ENCODE measurements around the gene KDM4C. TPM values are rescaled to one million over a fixed set of nuclear protein-coding genes. Genes with fewer than 3 reads are reported as not detected.

KDM4C gene
- total and polyA plus RNA-seq, 12 donors = 6.1 to 18.2 (median 14.6) TPM

DNA sequence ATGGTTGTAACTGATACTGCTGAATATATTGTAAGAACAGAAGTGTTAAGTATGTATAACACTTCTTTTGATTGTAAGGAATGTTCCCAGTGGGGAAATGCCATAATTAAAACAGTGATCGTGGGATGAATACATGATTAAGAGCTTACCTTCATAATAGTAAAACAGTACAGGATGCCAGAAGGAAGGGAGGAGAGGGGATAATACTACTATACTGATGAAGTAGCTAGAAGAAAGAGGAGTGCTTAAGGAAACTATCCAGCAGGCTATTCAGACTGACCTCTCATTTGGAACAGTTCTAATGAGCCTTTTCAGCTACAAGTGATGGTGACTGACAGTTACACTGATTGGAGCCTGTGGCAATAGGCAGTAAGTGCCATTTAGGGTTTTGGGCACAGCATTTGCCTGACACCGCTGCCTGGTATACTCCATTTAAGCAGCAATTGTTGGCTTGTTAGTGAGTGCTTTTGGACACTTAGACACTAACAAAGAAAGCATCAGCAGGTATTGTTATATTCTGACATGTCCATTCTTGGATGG lies 33.8 kb upstream of the KDM4C start:
- Histone ChIP-seq H3K4me3 (no peak overlapping the region), H3K27me3 (peaks cover 0 to 5% (median 0%) of the 10 kb centered on the region in 7 donors), H3K36me3 (no peaks in the 10 kb centered on the region), H3K4me1 (no peaks in the 10 kb centered on the region), H3K9me3 (no peaks in the 10 kb centered on the region), H3K27ac (no peak overlapping the region)
- TF ChIP-seq, protein P1, sequence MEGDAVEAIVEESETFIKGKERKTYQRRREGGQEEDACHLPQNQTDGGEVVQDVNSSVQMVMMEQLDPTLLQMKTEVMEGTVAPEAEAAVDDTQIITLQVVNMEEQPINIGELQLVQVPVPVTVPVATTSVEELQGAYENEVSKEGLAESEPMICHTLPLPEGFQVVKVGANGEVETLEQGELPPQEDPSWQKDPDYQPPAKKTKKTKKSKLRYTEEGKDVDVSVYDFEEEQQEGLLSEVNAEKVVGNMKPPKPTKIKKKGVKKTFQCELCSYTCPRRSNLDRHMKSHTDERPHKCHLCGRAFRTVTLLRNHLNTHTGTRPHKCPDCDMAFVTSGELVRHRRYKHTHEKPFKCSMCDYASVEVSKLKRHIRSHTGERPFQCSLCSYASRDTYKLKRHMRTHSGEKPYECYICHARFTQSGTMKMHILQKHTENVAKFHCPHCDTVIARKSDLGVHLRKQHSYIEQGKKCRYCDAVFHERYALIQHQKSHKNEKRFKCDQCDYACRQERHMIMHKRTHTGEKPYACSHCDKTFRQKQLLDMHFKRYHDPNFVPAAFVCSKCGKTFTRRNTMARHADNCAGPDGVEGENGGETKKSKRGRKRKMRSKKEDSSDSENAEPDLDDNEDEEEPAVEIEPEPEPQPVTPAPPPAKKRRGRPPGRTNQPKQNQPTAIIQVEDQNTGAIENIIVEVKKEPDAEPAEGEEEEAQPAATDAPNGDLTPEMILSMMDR (IDR thresholded peaks at IDR 0.05) = no peak
- WGBS, 2 donors = 80 to 82% methylated on average over 2 of the region's 2 CpGs
- DNase-seq (no peak), ATAC-seq (no peak)
- intact Hi-C loops (cut with DNase I) = no loop called here

DNA sequence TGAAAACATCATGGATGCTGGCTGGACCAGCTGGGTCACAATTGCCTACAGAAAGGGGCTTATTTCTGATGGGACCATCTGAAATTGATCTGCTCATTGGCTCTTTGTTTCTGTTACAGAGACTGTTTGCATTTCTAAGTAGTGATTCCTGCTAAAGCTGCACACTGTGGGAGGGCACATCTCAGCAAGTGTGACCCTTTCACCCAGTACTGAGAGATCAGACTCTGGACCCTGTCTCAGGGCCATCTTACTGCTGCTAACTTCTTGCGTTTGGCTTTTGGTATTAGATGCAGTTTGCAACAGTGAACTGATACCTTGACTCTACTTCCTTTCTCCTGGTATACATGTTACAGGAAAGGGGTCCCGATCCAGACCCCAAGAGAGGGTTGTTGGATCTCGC lies 24.5 kb upstream of the KDM4C start:
- Histone ChIP-seq H3K36me3 (no peaks in the 10 kb centered on the region), H3K9me3 (no peaks in the 10 kb centered on the region), H3K27ac (no peak overlapping the region), H3K27me3 (no peaks in the 10 kb centered on the region), H3K4me1 (no peaks in the 10 kb centered on the region), H3K4me3 (no peak overlapping the region)
- ATAC-seq = no peak
- TF ChIP-seq, protein P1 (IDR thresholded peaks at IDR 0.05) = no peak
- no peak for DNase-seq
- WGBS, 2 donors = 91 to 92% methylated on average over 3 of the region's 3 CpGs
- intact Hi-C loops (cut with DNase I) = loop anchor here in 5 of 10 donors (10.0 kb wide), 1 partner anchor 148 kb away; no protein-coding TSS in a partner anchor

DNA sequence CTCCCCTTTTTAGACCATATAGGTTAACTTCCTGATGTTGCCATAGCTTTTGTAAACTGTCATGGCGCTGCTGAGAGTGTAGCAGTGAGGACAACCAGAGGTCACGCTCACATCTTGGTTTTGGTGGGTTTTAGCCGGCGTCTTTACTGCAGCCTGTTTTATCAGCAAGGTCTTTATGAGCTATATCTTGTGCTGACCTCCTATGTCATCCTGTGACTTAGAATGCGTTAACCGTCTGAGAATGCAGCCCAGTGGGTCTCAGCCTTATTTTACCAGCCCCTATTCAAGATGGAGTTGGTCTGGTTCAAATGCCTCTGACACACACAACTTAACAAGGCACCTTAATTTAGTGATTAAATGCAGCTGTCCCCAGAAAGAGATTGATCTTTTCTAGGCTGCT lies 23.9 kb upstream of the KDM4C start:
- no peak overlapping the region for H3K4me3 ChIP-seq
- no peaks in the 10 kb centered on the region for H3K9me3 ChIP-seq
- 67 to 77% methylated on average over 6 of the region's 6 CpGs for WGBS, 2 donors
- DNase-seq (no peak), ATAC-seq (no peak)
- TF ChIP-seq, protein P1 (IDR thresholded peaks at IDR 0.05) = no peak
- intact Hi-C loops (cut with DNase I) = loop anchor here in 5 of 10 donors (10.0 kb wide), 1 partner anchor 149 kb away; no protein-coding TSS in a partner anchor
- no peaks in the 10 kb centered on the region for H3K36me3 ChIP-seq
- no peaks in the 10 kb centered on the region for H3K4me1 ChIP-seq
- no peaks in the 10 kb centered on the region for H3K27me3 ChIP-seq
- H3K27ac ChIP-seq = no peak overlapping the region

DNA sequence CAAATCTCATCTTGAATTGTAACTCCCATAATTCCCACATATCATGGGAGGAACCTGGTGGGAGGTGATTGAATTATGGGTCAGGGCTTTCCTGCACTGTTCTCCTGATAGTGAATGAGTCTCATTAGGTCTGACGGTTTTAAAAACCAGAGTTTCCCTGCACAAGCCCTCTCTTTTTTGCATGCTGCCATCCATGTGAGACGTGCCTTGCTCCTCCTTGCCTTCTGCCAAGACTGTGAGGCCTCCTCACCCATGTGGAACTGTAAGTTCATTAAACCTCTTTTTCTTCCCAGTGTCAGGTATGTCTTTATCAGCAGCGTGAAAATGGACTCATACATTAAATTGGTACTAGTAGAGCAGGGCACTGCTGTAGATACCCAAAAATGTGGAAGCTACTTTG lies 22.4 kb upstream of the KDM4C start:
- no peak for ATAC-seq
- Histone ChIP-seq H3K27ac (no peak overlapping the region), H3K27me3 (no peaks in the 10 kb centered on the region), H3K9me3 (no peaks in the 10 kb centered on the region), H3K4me1 (no peaks in the 10 kb centered on the region), H3K36me3 (no peaks in the 10 kb centered on the region), H3K4me3 (no peak overlapping the region)
- intact Hi-C loops (cut with DNase I) = loop anchor here in 7 of 10 donors (5.0 to 10.0 kb wide), 2 partner anchors 148 to 151 kb away; no protein-coding TSS in a partner anchor
- DNase-seq = no peak
- WGBS, 2 donors = 85 to 89% methylated on average over 3 of the region's 3 CpGs
- TF ChIP-seq, protein P1 (IDR thresholded peaks at IDR 0.05) = no peak
